GM19397 (cell line): ENCODE data around the gene OR56B1.

Source experiments
- ATAC-seq: cut with Tn5 transposase; IDR thresholded peaks from one replicate; pipeline ENCODE4 v1.9.1; 2021; ENCODE audit warnings: mild to moderate bottlenecking, moderate library complexity; ENCODE audit not compliant: unreplicated experiment

The OR56B1 gene

DNA sequence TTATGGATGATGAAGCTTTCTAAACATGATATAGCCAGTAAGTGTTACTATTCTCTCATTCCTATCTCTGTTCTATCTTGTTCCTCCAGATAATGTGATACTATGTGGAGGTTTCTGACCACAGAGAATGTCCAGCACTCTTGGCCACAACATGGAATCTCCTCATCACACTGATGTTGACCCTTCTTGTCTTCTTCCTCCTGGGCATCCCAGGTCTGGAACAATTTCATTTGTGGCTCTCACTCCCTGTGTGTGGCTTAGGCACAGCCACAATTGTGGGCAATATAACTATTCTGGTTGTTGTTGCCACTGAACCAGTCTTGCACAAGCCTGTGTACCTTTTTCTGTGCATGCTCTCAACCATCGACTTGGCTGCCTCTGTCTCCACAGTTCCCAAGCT lies 9.9 kb upstream of the OR56B1 start:
- ATAC-seq = no peak

DNA sequence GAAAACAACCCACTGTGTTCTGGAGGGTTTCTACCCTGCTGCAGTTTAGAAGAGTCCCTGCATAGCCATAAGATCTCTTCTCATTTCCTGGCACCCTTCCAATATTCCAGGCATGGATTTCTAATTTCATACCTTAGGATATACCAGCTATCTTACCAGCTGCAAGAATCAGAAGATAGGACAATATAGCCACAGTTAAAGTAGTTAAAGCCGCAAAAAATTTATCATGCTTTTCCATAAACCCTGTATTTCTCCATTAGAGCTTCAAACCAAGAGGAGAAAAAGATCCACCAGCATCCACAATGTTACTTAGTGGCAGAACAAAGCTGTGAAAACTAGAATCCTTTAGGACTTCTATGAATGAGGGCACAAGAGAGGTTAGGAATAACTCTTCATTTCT lies 8.6 kb upstream of the OR56B1 start:
- ATAC-seq = no peak

DNA sequence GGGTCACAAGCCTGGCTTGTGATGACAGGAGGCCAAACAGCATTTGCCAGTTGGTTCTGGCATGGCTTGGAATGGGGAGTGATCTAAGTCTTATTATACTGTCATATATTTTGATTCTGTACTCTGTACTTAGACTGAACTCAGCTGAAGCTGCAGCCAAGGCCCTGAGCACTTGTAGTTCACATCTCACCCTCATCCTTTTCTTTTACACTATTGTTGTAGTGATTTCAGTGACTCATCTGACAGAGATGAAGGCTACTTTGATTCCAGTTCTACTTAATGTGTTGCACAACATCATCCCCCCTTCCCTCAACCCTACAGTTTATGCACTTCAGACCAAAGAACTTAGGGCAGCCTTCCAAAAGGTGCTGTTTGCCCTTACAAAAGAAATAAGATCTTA lies 843 bp downstream of the OR56B1 start:
- no peak for ATAC-seq

DNA sequence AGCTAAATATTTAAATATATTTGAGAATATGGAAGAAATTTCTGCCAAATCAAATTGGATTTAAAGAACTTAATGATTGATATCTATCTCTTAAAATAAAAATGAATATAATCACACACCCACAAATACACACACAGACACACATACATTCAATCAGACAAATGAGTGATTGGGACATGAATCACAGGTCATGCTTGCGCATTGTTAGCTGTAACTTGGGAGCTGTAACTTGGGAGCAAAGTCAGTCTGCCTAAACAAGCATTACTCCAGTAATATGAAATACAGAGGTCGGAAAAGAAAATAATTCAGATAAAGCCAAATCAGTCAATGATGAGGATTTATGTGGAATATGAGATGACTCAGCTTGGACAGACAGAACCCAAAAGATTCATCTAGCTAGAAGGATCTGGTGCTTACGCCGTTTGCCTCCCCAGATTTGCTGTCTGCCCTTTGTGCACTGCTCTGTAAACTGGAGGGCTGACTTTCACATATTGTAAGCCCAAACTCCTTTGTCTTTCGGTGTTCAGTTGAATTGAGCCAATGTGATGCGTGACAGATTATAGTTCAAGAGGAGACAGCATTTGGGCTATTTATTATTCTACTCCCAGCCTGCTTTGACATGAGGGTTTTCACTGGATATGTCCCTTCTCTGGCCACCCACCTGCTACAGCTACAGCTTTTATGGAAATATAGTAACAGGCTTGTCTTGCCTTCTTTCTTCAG lies 1.6 kb downstream of the OR56B1 start:
- no peak for ATAC-seq

DNA sequence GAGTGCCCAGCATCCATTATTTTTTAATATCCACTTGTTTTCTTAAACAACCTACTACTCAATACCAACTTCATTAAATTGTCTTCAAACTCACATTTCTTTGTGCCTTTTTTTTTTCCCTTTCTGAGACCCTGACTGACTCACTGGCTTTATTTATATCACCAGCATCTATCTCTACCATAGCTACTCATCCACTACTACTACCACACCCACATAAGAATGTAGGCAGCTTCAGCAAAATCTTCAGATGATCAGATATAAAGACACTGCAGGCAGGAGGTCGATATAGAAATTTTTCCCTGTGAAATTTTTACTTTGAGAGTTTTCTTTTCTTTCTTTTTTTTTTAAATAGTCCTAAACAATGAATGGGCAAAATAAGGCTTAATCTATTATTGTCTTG lies 2.2 kb downstream of the OR56B1 start:
- ATAC-seq = no peak

DNA sequence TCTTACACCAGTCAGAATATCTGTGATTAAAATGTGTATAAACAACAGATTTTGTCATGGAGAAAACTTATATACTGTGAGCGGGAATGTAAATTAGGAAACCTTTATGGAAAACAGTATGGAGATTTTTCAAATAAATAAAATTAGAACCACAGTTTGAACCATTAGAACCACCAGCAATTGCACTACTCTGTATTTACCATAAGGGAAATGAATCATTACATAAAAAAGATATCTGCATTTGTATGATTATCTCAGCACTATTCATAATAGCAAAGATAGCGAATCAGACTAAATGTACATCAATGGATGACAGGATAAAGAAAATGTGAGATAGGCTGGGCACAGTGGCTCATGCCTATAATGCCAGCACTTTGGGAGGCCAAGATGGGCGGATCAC lies 10.4 kb downstream of the OR56B1 start:
- ATAC-seq = no peak

DNA sequence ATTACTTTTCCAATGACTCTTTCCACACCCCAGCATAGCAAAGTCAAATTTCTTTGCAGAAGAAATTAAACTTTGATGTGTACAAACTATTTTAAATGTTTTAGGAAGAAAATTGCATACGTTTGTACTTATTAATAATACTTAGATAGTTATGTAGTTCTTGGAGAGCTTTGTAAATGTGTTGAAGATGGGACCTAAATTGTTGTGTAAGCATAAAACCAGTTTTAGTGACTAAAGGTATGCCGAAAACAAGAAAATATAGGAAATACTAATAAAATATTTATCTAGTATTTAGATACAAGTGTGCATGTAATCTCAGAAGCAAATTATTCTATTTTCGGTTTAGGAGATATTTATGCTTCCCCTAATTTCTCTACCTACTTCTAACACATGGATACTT lies 13.6 kb downstream of the OR56B1 start:
- ATAC-seq = no peak

DNA sequence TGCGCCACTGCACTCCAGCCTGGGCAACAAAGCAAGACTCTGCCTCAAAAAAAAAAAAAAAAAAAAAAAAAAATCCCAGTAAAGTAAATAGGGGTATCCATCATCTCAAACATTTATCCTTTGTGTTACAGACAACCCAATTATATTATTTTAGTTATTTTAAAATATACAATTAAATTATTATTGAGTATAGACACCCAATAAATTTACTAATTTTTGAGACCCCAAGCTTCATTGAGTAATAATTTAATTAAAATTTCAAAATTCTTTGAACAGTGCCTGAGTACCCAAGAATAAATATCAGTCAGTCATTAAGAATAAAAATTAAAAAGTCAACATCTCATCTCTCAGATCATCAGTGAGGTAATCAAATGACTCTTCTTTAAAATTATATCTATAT lies 17.7 kb downstream of the OR56B1 start, which contains the start of gene OR52N4:
Gene OR52N4, plus strand, starts transcription at position 301 of the 400 bp plus-strand sequence. CDS start 498 bp downstream, outside the sequence.
- no peak for ATAC-seq

DNA sequence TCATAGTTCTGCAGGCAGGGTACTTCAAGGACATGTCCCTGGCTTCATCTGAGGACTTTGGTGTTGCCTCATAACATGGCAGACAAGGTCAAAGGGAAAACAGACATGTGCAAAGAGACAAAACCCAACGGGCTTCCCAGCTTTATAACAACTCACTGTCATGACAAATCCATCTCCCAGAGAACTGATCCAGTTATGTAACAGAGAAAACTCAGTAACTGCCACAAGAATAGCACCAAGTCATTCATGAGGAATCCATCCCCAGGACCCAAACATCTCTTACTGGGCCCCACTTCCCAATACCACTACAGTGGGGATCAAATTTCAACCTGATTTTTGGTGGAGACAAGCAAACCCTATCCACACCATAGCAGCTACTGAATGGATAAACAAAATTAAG lies 30.8 kb downstream of the OR56B1 start:
- ATAC-seq = no peak

DNA sequence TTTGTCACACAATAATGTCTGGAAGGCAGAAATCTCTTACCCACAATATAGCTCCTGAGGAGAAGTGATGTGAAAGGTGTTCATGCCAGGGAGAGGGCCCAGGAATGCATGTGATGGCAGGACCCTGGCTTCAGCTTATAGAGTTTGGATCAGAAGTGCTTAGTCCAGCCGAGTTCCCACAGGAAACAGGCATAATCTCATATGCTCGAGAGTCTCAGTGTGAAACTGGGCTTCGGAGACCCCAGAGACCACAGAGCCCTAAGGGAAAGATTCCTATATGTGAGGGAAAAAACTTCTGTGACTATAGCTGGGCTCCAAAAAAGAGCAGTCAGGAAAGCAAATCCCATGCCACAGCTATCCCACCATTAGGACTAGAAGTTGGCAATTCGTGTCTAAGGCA lies 47.0 kb downstream of the OR56B1 start, which contains the start of gene OR52N5:
Gene OR52N5, minus strand, starts transcription at position 101 of the 400 bp plus-strand sequence. CDS start 4,721 bp downstream, outside the sequence.
- ATAC-seq = no peak
